ENCODE results near the gene ERP27. TPM values are rescaled to one million over a fixed set of nuclear protein-coding genes. Genes with fewer than 3 reads are reported as not detected.

ERP27 gene
- total RNA-seq, 1 experiment from 2014 or later = 0.74 TPM

DNA sequence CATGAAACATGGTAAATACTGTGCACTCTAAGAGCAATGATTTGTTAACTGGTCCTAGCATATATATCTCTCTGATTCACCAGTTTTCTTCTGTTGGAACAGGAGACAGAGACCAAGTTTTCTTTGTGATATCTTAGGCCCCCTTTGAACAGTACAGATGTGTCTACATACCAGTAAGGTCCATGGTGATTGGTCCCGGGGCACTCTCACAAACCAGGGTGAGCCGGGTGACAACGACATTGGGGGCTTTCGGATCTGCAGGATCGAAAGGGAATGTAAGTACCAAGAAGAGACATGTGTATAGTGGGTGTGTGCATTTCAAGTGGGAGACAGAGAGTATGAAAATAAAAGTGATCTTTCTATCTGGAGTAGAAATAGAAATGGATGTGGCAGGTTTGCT is 11.3 kb upstream of the ERP27 start:
- DNase-seq (ENCODE audit: low read depth, low spot score) = no peak
- in situ Hi-C loops (cut with HindIII; ENCODE audit: low pct_unique_long_range_greater_than_20kb, low sequenced_read_pairs) = no loop called here

DNA sequence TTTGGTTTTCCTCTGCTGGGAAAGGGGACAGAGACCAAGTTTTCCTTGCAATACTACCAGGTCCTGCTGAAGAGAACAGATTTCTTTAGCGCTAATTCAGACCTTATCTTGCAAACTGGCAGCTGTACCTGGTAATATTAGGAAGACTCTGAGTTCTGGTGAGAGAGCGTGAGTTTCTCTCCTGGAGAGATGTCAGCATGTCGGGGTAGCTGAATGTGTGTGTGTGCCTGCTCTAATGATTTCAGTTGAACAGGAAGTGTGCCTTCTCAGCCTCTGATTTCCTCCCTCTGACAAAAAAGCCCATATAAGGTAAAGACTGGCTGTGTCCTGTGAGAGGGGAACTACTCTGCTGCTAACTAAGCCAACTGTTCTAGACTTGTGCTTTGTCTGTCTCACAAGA is 10.3 kb upstream of the ERP27 start:
- peak; percentile 38 for DNase-seq (ENCODE audit: low read depth, low spot score)

DNA sequence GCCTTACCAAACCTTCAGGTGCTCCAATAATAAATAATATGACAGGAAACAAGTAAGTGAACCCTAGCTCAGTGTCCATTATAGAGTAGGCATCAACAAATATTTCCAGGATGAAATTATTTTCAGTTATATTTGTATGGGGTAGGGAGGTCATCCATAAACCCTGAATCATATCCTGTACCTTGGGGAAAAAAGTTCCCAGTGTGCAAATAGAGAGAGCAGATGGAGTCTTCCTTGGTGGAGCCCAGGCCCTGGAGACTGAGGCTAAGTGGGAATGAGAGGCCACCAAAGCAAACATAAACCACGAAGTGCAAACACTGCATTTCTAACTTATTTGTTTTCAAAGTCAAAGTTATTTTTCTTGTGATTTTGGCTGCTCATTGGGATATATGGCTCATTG is 8.5 kb upstream of the ERP27 start:
- DNase-seq (ENCODE audit: low read depth, low spot score) = no peak
- in situ Hi-C loops (cut with HindIII; ENCODE audit: low pct_unique_long_range_greater_than_20kb, low sequenced_read_pairs) = no loop called here

More for the DNA sequence above, 10.3 kb upstream of the ERP27 start:
- in situ Hi-C loops (cut with HindIII; ENCODE audit: low pct_unique_long_range_greater_than_20kb, low sequenced_read_pairs) = no loop called here

DNA sequence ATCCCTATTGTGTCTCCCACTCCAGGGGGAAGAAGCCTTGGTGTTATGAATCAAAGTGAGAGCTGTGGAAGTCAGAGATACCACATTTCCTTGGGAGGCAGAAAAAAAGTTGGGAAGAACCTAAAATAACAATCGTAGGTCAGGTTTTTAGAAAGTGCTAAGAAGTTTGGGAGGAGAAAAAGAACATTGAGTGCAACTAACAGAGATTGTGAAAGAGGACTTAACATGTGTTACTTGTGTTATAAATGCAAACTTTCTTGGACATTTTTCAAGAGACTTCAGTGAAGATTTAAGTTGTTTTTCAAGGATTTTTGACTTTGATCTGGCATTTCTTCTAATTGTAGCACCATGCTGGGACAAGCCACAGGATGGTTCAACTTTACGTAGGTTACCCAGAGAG is 7.8 kb upstream of the ERP27 start:
- DNase-seq (ENCODE audit: low read depth, low spot score) = no peak
- in situ Hi-C loops (cut with HindIII; ENCODE audit: low pct_unique_long_range_greater_than_20kb, low sequenced_read_pairs) = no loop called here

DNA sequence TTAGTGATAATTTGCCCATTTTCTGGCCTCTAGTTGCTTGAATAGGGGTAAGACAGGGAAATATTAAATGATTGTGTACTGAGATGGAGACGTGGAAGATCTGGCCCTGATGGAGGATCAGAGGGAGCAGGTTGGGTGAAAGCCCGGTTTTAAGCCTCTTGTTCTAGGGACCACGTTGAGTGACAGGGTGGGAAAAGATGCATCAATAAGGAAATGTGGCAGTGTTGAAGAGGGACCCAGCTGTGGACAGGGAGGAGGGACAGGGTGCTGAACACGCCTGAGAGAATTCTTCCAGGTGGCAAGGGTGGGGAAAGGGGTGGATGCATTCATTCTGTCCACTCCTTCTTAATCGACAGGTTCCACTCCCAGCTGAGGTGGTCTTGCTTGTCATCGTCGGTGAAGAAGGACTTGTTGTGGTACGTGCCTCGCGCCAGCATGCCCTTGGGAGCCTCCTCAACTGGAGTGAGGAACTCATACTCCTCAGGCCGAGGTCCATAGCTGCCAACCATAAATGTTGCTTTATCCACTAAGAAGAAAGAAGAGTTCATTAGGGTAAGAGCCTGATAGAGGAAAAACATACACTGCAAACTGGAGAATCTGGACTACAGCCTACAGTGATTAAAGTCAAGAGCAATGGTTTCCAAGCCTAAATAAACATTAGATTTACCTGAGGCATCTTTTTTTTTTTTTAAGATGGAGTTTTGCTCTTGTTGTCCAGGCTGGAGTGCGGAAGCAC is 4.0 kb upstream of the ERP27 start:
- no peak for DNase-seq (ENCODE audit: low read depth, low spot score)
- in situ Hi-C loops (cut with HindIII; ENCODE audit: low pct_unique_long_range_greater_than_20kb, low sequenced_read_pairs) = no loop called here

DNA sequence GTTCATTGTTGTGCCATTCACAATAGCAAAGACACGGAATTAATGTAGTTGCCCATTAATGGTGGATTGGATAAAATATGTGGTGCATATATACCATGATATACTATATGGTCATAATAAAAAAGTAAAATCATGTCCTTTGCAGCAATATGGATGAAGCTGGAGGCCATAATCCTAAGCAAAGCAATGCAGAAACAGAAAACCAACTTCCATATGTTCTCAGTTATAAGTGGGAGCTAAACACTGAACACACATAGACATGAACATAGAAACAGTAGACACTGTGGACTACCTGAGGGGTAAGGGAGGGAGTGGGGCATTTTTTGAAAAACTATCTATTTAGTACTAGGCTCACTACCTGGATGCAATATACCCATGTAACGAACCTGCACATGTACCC is 3.0 kb upstream of the ERP27 start:
- DNase-seq (ENCODE audit: low read depth, low spot score) = no peak
- in situ Hi-C loops (cut with HindIII; ENCODE audit: low pct_unique_long_range_greater_than_20kb, low sequenced_read_pairs) = no loop called here

DNA sequence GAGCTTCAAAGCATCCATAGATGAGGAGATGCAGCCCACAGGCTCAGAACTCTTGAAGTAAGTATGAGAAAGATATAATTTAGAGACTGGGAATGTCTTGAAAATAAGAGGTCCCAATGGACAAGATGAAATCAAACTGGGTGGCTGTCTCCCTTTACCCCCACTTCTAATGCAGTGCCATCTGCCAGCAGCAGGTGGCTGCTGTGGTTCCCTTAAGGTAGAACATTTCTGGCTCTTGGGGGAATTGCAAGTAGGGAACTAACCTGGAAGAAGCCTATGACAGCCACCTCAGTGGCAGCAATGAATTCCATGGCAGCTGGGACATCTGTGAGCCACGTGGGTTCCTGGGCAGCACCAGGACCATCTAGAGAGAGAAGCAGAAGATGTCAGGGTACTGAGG is 648 bp downstream of the ERP27 start:
- in situ Hi-C loops (cut with HindIII; ENCODE audit: low pct_unique_long_range_greater_than_20kb, low sequenced_read_pairs) = no loop called here
- no peak for DNase-seq (ENCODE audit: low read depth, low spot score)

DNA sequence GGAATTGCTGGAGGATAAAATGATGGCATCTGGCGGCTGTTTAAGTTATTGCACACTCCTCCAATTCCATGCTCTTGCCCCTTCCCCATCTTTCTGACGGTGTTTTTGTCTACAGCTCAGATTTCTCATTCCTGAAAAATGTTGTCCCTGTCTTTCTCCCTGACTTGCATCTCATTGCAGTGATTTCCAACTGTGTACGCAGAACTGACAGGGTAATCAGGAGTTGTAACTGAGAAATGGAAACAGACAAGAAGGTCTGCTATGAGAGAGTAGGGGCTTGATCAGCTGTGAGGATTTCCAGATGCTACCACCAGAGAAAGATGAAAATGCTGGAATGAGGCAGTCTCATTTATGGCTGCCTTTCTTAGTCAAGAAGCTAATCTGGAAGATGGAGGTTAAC is 1.3 kb downstream of the ERP27 start:
- in situ Hi-C loops (cut with HindIII; ENCODE audit: low pct_unique_long_range_greater_than_20kb, low sequenced_read_pairs) = no loop called here
- peak; percentile 63 for DNase-seq (ENCODE audit: low read depth, low spot score)

DNA sequence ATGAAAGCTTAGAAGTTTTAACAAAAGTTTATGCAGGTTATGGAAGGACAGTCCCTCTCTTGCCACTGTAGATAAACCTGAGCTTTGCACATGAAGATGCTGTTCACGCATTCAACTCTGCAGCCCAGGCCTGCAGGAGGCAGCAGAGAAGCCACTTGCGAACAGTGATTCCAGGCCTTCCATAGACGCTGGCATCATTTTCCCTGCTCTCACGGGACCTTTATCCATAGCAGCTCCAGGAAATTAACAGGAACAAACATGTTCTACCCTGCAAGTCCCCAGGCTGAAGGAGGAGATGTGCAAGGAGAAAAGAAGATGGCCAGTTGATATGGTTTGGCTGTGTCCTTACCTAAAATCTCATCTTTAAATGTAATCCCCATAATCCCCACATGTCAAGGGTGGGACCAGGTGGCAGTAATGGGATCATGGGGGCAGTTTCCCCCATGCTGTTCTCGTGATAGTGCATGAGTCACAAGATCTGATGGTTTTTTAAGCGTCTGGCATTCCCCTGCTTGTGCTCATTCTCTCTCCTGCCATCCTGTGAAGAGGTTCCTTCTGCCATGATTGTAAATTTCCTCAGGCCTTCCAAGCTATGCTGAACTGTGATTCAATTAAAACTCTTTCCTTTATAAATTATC is 2.0 kb downstream of the ERP27 start:
- peak; percentile 64 for DNase-seq (ENCODE audit: low read depth, low spot score)
- in situ Hi-C loops (cut with HindIII; ENCODE audit: low pct_unique_long_range_greater_than_20kb, low sequenced_read_pairs) = no loop called here

DNA sequence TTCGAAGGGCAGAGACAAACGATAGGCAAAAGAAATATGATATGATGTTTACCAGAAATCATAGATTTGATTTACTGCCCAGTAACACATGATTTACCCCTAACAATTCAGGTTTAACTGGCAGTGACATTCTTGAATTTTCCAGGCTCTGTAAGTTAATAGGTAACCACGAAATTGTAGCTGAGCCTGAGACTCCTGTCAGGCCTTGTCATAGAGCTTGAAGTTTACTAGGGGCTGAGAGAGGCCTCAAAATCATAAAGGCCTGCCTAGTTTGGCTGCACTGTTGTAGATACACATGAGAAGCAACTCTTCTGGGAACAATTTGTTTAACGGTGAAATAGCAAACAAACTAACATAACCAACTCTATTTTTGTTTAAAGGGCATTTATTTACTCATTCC is 3.3 kb downstream of the ERP27 start:
- in situ Hi-C loops (cut with HindIII; ENCODE audit: low pct_unique_long_range_greater_than_20kb, low sequenced_read_pairs) = no loop called here
- no peak for DNase-seq (ENCODE audit: low read depth, low spot score)

DNA sequence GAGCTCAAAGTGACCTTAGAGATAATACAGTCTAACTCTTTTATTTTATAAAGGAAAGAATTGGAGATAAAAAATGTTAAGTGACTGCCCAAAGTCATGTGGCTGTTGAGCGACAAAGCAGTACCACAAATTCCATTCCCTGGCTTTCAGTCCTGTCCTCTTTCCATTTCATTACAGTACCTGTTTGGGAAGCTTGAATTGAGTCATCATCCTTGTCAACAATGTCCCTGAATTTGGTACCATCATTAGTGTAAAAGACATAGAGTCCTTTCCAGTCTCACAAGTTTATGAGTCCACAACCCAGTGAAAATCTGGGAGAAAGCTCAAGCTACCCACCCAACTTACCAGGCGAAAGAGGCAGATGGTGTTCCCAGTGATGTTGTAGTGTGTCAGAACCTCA is 3.8 kb downstream of the ERP27 start:
- in situ Hi-C loops (cut with HindIII; ENCODE audit: low pct_unique_long_range_greater_than_20kb, low sequenced_read_pairs) = no loop called here
- no peak for DNase-seq (ENCODE audit: low read depth, low spot score)

DNA sequence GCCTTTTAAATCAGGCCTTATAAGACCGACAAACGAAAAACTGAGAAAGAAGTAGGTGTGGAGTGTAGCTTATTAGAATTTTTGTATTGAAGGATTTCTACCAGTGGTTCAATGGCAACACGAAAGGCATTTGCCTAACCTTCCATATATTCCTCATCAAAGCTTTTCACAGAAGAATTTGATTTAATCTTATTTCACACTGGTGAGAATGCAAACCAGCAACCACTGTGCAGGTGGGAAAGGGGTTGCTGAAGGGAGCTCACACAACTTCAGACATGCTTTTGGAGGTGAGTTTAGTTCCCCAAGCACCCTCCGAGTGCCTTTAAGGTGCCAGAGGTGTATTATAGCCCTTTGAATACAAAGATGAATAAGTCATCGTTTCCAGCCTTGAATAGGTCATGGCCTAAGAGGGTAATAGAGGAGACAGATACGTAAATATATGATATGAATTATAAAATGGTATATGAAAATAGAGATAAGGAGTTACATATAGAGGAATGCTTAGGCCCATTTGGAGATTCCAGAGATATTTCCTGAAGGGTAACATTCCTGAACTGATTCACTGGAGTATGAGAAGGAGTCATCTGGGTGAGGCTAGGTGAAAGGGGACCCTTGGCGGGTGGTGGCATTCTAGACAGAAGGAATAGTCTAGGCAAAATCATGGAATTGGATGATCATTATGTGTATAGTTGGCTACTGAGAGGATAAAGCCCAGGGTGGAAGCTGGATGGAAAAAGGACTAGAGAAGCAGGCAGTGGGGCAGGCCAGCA is 6.4 kb downstream of the ERP27 start:
- DNase-seq (ENCODE audit: low read depth, low spot score) = no peak
- in situ Hi-C loops (cut with HindIII; ENCODE audit: low pct_unique_long_range_greater_than_20kb, low sequenced_read_pairs) = no loop called here

DNA sequence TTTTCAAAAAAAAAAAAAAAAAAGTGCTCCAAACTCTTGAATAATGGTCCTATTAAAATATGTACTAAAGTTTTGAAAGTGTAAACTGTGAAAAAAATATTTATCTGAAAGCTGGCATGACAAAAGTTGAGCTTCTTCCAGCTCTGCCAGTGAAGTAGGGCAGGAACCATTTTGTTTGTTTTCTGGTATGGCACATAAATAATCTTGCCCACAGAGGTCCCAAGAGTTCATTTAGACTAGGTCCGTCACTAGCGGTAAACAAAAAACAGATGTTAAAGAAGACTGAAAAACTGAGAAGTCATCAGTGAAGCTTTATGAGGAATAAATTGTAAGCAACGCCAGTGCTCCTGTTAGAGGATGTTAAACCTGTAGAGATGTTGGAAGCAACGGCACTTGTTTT is 7.0 kb downstream of the ERP27 start:
- no peak for DNase-seq (ENCODE audit: low read depth, low spot score)
- in situ Hi-C loops (cut with HindIII; ENCODE audit: low pct_unique_long_range_greater_than_20kb, low sequenced_read_pairs) = no loop called here

DNA sequence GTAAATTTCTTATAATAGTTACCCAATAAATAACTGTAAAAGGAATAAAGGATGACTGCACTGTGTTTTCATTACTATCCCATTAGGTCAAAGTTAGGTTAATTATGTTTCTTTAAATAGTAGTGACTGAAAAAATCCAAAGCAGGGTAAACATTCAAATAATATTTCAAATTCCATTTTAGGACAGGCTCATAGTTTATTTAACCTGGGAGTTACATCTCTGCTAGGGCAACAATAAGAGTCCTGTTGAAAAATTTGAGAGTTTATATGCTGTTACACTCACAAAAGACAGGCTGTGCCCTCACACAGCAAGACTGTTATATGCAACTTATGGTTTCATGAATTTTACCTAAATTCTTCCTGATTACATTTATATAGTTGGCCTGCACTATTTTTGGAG is 8.0 kb downstream of the ERP27 start:
- no peak for DNase-seq (ENCODE audit: low read depth, low spot score)
- in situ Hi-C loops (cut with HindIII; ENCODE audit: low pct_unique_long_range_greater_than_20kb, low sequenced_read_pairs) = no loop called here

DNA sequence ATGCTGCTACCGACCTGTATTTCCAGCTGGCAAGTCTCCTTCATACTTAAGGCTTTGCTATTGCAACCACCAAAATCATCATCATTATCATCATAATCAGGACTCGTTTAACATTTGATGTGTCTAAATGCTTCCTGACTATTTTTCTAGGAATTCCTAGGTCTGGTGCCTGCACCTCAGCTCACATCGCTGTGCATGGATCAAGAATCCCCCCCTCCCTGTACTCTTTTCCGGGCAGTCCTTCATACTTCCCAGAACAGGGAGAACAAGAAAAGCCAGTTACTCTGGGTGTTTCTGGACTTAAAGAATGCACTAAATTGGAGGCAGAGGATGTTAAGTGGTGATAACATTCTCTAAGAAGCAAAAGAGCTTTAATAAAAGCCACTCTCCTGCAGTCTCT is 9.4 kb downstream of the ERP27 start:
- peak; percentile 55 for DNase-seq (ENCODE audit: low read depth, low spot score)
- in situ Hi-C loops (cut with HindIII; ENCODE audit: low pct_unique_long_range_greater_than_20kb, low sequenced_read_pairs) = no loop called here

DNA sequence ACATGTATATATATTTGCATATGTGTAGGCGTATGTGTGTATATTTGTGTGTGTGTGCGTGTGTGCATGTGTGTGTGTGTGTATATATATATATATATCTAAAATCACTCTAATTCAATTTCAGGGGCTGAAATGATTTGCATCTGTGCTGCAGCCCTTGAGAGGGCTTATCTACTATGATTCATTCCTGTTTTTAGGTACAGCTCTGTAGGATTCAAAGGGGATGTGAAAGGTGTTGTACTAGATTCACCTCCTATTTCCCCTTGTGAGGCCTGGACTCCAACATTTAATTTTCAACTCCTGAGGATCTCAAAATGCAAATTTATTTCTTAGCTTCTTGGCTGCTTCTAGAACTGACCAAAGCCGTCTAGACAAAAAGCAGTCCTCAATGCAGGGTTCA is 11.1 kb downstream of the ERP27 start:
- in situ Hi-C loops (cut with HindIII; ENCODE audit: low pct_unique_long_range_greater_than_20kb, low sequenced_read_pairs) = no loop called here
- DNase-seq (ENCODE audit: low read depth, low spot score) = no peak

DNA sequence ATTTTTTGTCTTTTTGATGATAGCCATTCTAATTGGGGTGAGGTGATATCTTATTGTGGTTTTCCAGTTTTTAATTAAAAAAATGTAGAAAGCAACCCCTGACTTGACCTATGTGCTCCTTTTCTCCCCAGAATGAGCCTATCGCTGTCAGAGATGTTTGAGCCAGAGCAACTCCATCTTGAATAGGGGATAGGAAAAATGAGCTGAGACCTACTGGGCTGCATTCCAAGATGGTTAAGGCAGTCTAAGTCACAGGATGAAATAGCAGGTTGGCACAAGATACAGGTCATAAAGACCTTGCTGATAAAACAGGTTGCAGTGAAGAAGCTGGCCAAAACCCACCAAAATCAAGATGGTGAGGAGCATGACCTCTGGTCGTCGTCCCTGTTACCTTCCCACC is 13.8 kb downstream of the ERP27 start:
- in situ Hi-C loops (cut with HindIII; ENCODE audit: low pct_unique_long_range_greater_than_20kb, low sequenced_read_pairs) = no loop called here
- no peak for DNase-seq (ENCODE audit: low read depth, low spot score)

DNA sequence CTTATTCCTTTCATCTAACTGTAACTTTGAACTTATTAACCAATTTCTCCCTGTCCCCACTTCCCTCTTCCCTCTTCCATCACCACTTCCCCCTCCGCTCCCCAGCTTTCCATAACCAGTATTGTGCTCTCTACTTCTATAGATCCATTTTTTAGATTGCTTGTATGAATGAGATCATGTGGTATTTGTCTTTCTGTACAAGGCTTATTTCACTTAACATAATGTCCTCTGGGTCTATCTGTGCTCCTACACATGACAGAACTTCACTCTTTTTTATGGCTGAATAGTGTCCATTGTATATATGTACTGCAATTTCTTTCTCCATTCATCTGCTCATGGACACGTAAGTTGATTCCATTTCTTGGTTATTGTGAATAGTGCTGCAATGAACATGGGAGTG is 14.4 kb downstream of the ERP27 start:
- in situ Hi-C loops (cut with HindIII; ENCODE audit: low pct_unique_long_range_greater_than_20kb, low sequenced_read_pairs) = no loop called here
- peak; percentile 97 for DNase-seq (ENCODE audit: low read depth, low spot score)

DNA sequence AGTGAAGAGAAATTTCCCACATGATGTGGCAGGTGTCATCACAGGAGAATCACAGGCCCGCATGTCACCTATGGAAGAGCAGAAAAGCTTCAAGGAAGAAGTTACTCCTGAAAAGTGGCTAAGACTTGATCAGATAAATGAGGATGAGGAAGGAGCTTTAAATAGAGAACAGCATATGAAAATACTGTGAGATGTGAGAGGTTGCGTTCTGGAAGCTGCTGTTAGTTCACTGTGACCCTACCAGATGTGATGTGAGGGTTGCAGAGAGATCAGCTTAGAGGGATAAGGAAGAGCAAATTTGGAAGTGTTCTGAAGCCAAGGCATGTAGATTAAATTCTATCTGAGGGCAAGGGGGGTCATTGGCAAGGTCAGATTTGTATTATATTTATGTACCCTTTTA is 17.1 kb downstream of the ERP27 start:
- no peak for DNase-seq (ENCODE audit: low read depth, low spot score)
- in situ Hi-C loops (cut with HindIII; ENCODE audit: low pct_unique_long_range_greater_than_20kb, low sequenced_read_pairs) = no loop called here

All from SK-MEL-5 (cell line).